Activated naive CD4-positive, alpha-beta T cell treated with anti-CD3 and anti-CD28 coated beads for 36 hours (primary cell): ENCODE results near the gene THRSP. TPM values are rescaled to one million over a fixed set of nuclear protein-coding genes. Genes with fewer than 3 reads are reported as not detected.
"Not testable (repeated sequence)": the region's sequence is repeated elsewhere in the genome, so short reads cannot be mapped to it uniquely, and the experiment has no call there.

ENCODE experiments used
- CTCF ChIA-PET: fragments of 350-600 bp; sonication (Branson Sonifier 250); formaldehyde crosslinking; loops from one replicate; lab custom pipeline; 2021; ENCODE audit warnings: antibody characterized with exemption; lab: Charles Lee
- DNase-seq: peaks from one replicate; pipeline ENCODE4 v3.0.0-alpha.2; 2020
- H3K27ac Mint-ChIP-seq: one replicate; pipeline ENCODE4 v1.8.0; 2021; ENCODE audit warnings: mild to moderate bottlenecking, mixed read lengths
- H3K27me3 Mint-ChIP-seq: one replicate; pipeline ENCODE4 v1.8.0; 2021; ENCODE audit warnings: low read depth, mixed read lengths
- H3K36me3 Mint-ChIP-seq: one replicate; pipeline ENCODE4 v1.8.0; 2021; ENCODE audit warnings: low read depth, mixed read lengths
- H3K4me1 Mint-ChIP-seq: one replicate; pipeline ENCODE4 v1.8.0; 2021; ENCODE audit warnings: low read depth, mixed read lengths
- H3K4me3 Mint-ChIP-seq: one replicate; pipeline ENCODE4 v1.8.0; 2021; ENCODE audit warnings: mild to moderate bottlenecking, moderate library complexity, mixed read lengths
- H3K9me3 Mint-ChIP-seq: one replicate; pipeline ENCODE4 v1.8.0; 2021; ENCODE audit warnings: mixed read lengths
- intact Hi-C: fragments of 100-400 bp; cut with micrococcal nuclease; formaldehyde crosslinking; loops from one replicate; pipeline ENCODE4 v1.15.1; 2023
- total RNA-seq, 2 experiments: library from RNA; stranded (reverse); gene quantifications; one replicate each; pipeline ENCODE4 v1.2.3, GENCODE V29; 2021

THRSP gene
- total RNA-seq, 2 experiments from 2014 or later = not detected

- Mint-ChIP-seq H3K36me3 (no peaks in the 10 kb centered on the region), H3K27me3 (no peaks in the 10 kb centered on the region), H3K4me1 (peaks cover 14% of the 10 kb centered on the region), H3K27ac (no peak overlapping the region), H3K9me3 (no peaks in the 10 kb centered on the region), H3K4me3 (no peak overlapping the region)
- peak; percentile 16 for DNase-seq
- intact Hi-C loops = no loop called here
- CTCF ChIA-PET = no interaction called here
Measured at GRCh38 chr11:78040691-78041379, 22.8 kb upstream of the THRSP start.

GRCh38 chr11:78041380-78041719, 22.3 kb upstream of the THRSP start:
- intact Hi-C loops, CTCF ChIA-PET, H3K36me3 Mint-ChIP-seq, H3K4me3 Mint-ChIP-seq, H3K27me3 Mint-ChIP-seq, DNase-seq, H3K27ac Mint-ChIP-seq, H3K9me3 Mint-ChIP-seq: not testable (repeated sequence)
- H3K4me1 Mint-ChIP-seq = peaks cover 18% of the 10 kb centered on the region

- intact Hi-C loops = no loop called here
- Mint-ChIP-seq H3K27ac (no peak overlapping the region), H3K36me3 (no peaks in the 10 kb centered on the region)
Measured at GRCh38 chr11:78041843-78042440, 21.7 kb upstream of the THRSP start.

GRCh38 chr11:78044706-78045105, 19.0 kb upstream of the THRSP start:
- Mint-ChIP-seq H3K9me3 (no peaks in the 10 kb centered on the region), H3K27me3 (no peaks in the 10 kb centered on the region), H3K36me3 (no peaks in the 10 kb centered on the region), H3K27ac (no peak overlapping the region), H3K4me1 (peaks cover 16% of the 10 kb centered on the region), H3K4me3 (no peak overlapping the region)
- intact Hi-C loops = no loop called here
- CTCF ChIA-PET = interaction anchor here (0.8 to 2.7 kb wide), 7 partner anchors 9 to 71 kb away, joined by 3 to 14 read pairs (median 11); partner anchors contain the start of gene INTS4
- DNase-seq = no peak

More at GRCh38 chr11:78041843-78042440, 21.7 kb upstream of the THRSP start:
- Mint-ChIP-seq H3K4me3 (no peak overlapping the region), H3K9me3 (no peaks in the 10 kb centered on the region), H3K27me3 (no peaks in the 10 kb centered on the region), H3K4me1 (peaks cover 20% of the 10 kb centered on the region)
- no peak for DNase-seq
- CTCF ChIA-PET = no interaction called here

GRCh38 chr11:78045851-78046485, 17.7 kb upstream of the THRSP start:
- H3K27me3 Mint-ChIP-seq = no peaks in the 10 kb centered on the region
- H3K27ac Mint-ChIP-seq = no peak overlapping the region
- no peaks in the 10 kb centered on the region for H3K9me3 Mint-ChIP-seq
- intact Hi-C loops = loop anchor here (1.0 to 2.0 kb wide), 5 partner anchors 51 to 457 kb away; partner anchors contain the start of genes AQP11, CLNS1A, INTS4 and RSF1
- peaks cover 9% of the 10 kb centered on the region for H3K4me1 Mint-ChIP-seq
- DNase-seq = peak; percentile 78
- peak overlapping the region; percentile 39 for H3K4me3 Mint-ChIP-seq
- CTCF ChIA-PET = interaction anchor here (0.6 to 2.7 kb wide), 20 partner anchors 8 to 426 kb away, joined by 3 to 14 read pairs (median 4); partner anchors contain the start of genes INTS4 and THRSP
- H3K36me3 Mint-ChIP-seq = no peaks in the 10 kb centered on the region

- Mint-ChIP-seq H3K4me1 (peaks cover 9% of the 10 kb centered on the region), H3K27ac (no peak overlapping the region), H3K36me3 (no peaks in the 10 kb centered on the region), H3K27me3 (no peaks in the 10 kb centered on the region), H3K4me3 (no peak overlapping the region), H3K9me3 (no peaks in the 10 kb centered on the region)
- CTCF ChIA-PET = interaction anchor here (0.7 to 2.7 kb wide), 20 partner anchors 8 to 826 kb away, joined by 3 to 14 read pairs (median 4); partner anchors contain the start of gene INTS4
- DNase-seq = no peak
- intact Hi-C loops = loop anchor here (1.0 to 2.0 kb wide), 5 partner anchors 52 to 457 kb away; partner anchors contain the start of genes AQP11, CLNS1A, INTS4 and RSF1
Measured at GRCh38 chr11:78046486-78046854, 17.2 kb upstream of the THRSP start.

- Mint-ChIP-seq H3K9me3 (no peaks in the 10 kb centered on the region), H3K27me3 (no peaks in the 10 kb centered on the region), H3K36me3 (no peaks in the 10 kb centered on the region), H3K4me1 (peaks cover 9% of the 10 kb centered on the region), H3K4me3 (no peak overlapping the region), H3K27ac (no peak overlapping the region)
- CTCF ChIA-PET = interaction anchor here (0.9 to 1.0 kb wide), 2 partner anchors 49 to 273 kb away, joined by 3 read pairs; no protein-coding TSS in a partner anchor
- DNase-seq = no peak
- intact Hi-C loops = no loop called here
Measured at GRCh38 chr11:78048561-78048960, 15.1 kb upstream of the THRSP start.

- Mint-ChIP-seq H3K4me1 (peaks cover 9% of the 10 kb centered on the region), H3K27ac (no peak overlapping the region), H3K9me3 (no peaks in the 10 kb centered on the region), H3K36me3 (no peaks in the 10 kb centered on the region), H3K27me3 (no peaks in the 10 kb centered on the region), H3K4me3 (no peak overlapping the region)
- CTCF ChIA-PET = interaction anchor here (1.0 kb wide), 1 partner anchor 273 kb away, joined by 3 read pairs; no protein-coding TSS in a partner anchor
- DNase-seq = no peak
- intact Hi-C loops = no loop called here
Measured at GRCh38 chr11:78049348-78049747, 14.3 kb upstream of the THRSP start.

GRCh38 chr11:78050964-78051831, 12.5 kb upstream of the THRSP start:
- CTCF ChIA-PET = no interaction called here
- Mint-ChIP-seq H3K27me3 (no peaks in the 10 kb centered on the region), H3K36me3 (no peaks in the 10 kb centered on the region), H3K9me3 (no peaks in the 10 kb centered on the region), H3K4me1 (peaks cover 3% of the 10 kb centered on the region), H3K4me3 (no peak overlapping the region), H3K27ac (no peak overlapping the region)
- no peak for DNase-seq
- intact Hi-C loops = no loop called here

- Mint-ChIP-seq H3K27me3 (no peaks in the 10 kb centered on the region), H3K4me3 (no peak overlapping the region), H3K4me1 (no peaks in the 10 kb centered on the region), H3K9me3 (no peaks in the 10 kb centered on the region), H3K27ac (no peak overlapping the region), H3K36me3 (no peaks in the 10 kb centered on the region)
- CTCF ChIA-PET = interaction anchor here (1.7 kb wide), 1 partner anchor 9 kb away, joined by 8 read pairs; no protein-coding TSS in a partner anchor
- DNase-seq = no peak
- intact Hi-C loops = no loop called here
Measured at GRCh38 chr11:78054971-78055370, 8.7 kb upstream of the THRSP start.

GRCh38 chr11:78056093-78056492, 7.6 kb upstream of the THRSP start:
- DNase-seq = no peak
- H3K4me3 Mint-ChIP-seq = no peak overlapping the region
- H3K4me1 Mint-ChIP-seq = no peaks in the 10 kb centered on the region
- H3K36me3 Mint-ChIP-seq = no peaks in the 10 kb centered on the region
- CTCF ChIA-PET = interaction anchor here (1.0 kb wide), 1 partner anchor 9 kb away, joined by 4 read pairs; no protein-coding TSS in a partner anchor
- intact Hi-C loops = no loop called here
- H3K27ac Mint-ChIP-seq = no peak overlapping the region
- H3K9me3 Mint-ChIP-seq = no peaks in the 10 kb centered on the region
- H3K27me3 Mint-ChIP-seq = no peaks in the 10 kb centered on the region
